Ovary (tissue), 3 donors: ENCODE measurements around the gene XXYLT1.

Experiments used
- POLR2A ChIP-seq: fragments of 450-650 bp; IDR thresholded peaks from one replicate; pipeline ENCODE4 v1.6.1; 2017; ENCODE audit warnings: antibody characterized with exemption, mild to moderate bottlenecking, moderate library complexity
- TF ChIP-seq, protein P1 (sequence below), 3 donors: fragments of 450-650 bp in 2 of 3; fragments of 200-600 bp in 1 of 3; IDR thresholded peaks; one replicate each; pipeline versions ENCODE4 v1.5.1 to v1.8.0; 2016 to 2022; ENCODE audit warnings: antibody characterized with exemption in 3 of 3, mild to moderate bottlenecking in 1 of 3
- donor health status: DM: no; HTN: no; CAD: no.

DNA sequence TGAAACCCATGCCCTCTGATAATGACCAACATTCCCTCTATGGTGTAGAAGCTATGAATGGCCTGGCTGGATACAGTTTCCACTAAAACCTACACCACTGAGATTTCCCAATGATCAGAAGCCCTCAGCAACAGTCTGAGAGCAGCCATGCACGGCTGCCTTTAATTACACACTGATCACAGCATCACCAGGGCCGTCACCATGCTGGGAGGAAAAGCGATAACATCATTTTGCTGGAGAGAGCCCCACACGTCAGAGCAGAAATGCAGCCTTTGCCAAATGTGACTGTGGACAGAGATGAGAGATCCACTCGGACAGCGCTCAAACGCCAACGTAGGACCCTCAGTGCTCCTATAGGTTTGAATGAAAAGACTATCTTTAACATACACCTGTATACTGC lies 135.0 kb downstream of the XXYLT1 start:
- no peak for TF ChIP-seq POLR2A
- TF ChIP-seq, protein P1, sequence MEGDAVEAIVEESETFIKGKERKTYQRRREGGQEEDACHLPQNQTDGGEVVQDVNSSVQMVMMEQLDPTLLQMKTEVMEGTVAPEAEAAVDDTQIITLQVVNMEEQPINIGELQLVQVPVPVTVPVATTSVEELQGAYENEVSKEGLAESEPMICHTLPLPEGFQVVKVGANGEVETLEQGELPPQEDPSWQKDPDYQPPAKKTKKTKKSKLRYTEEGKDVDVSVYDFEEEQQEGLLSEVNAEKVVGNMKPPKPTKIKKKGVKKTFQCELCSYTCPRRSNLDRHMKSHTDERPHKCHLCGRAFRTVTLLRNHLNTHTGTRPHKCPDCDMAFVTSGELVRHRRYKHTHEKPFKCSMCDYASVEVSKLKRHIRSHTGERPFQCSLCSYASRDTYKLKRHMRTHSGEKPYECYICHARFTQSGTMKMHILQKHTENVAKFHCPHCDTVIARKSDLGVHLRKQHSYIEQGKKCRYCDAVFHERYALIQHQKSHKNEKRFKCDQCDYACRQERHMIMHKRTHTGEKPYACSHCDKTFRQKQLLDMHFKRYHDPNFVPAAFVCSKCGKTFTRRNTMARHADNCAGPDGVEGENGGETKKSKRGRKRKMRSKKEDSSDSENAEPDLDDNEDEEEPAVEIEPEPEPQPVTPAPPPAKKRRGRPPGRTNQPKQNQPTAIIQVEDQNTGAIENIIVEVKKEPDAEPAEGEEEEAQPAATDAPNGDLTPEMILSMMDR (IDR thresholded peaks at IDR 0.05), result no peak
